Activated CD4-positive, alpha-beta T cell treated with anti-CD3 and anti-CD28 coated beads for 24 hours (primary cell): Measurements from ENCODE around the gene HNF4A.

Experiments
- DNase-seq, 2 donors: peaks; one replicate each; pipeline ENCODE4 v3.0.0-alpha.2; 2020; ENCODE audit warnings: low read depth in 2 of 2

The HNF4A gene

GRCh38 chr20:44392088-44392775, 36.7 kb downstream of the HNF4A start:
- DNase-seq: no peak

GRCh38 chr20:44392776-44393607, 37.5 kb downstream of the HNF4A start:
- DNase-seq: no peak

- DNase-seq: no peak
These were observed 38.3 kb downstream of the HNF4A start for GRCh38 chr20:44393608-44394451.

- DNase-seq: no peak
These were observed 38.9 kb downstream of the HNF4A start for GRCh38 chr20:44394452-44394701.

GRCh38 chr20:44394702-44395460, 39.4 kb downstream of the HNF4A start:
- no peak for DNase-seq

GRCh38 chr20:44395461-44396340, 40.2 kb downstream of the HNF4A start:
- DNase-seq: no peak

GRCh38 chr20:44396369-44397130, 41.1 kb downstream of the HNF4A start:
- no peak for DNase-seq

GRCh38 chr20:44398335-44398734, 42.8 kb downstream of the HNF4A start:
- DNase-seq: no peak

GRCh38 chr20:44399446-44399845, 43.9 kb downstream of the HNF4A start:
- no peak for DNase-seq

GRCh38 chr20:44400671-44400969, 45.1 kb downstream of the HNF4A start:
- no peak for DNase-seq

GRCh38 chr20:44400970-44401769, 45.7 kb downstream of the HNF4A start:
- DNase-seq: no peak

- no peak for DNase-seq
These were observed 46.4 kb downstream of the HNF4A start for GRCh38 chr20:44401770-44402390.

GRCh38 chr20:44402391-44403193, 47.1 kb downstream of the HNF4A start:
- DNase-seq: no peak

GRCh38 chr20:44403194-44404112, 48.0 kb downstream of the HNF4A start:
- no peak for DNase-seq

- DNase-seq: no peak
These were observed 49.0 kb downstream of the HNF4A start for GRCh38 chr20:44404204-44405181.

- DNase-seq: no peak
These were observed 49.8 kb downstream of the HNF4A start for GRCh38 chr20:44405257-44405656.
